ENCODE data around the gene PITPNB. TPM values are rescaled to one million over a fixed set of nuclear protein-coding genes. Genes with fewer than 3 reads are reported as not detected.

The PITPNB gene
- total and polyA plus RNA-seq, 4 experiments from 2014 or later = 68.8 to 88.4 (median 74.4) TPM

- Histone ChIP-seq H3K4me3 (ENCODE audit: low read length in 2 of 2) (no peak overlapping the region), H3K9me3 (ENCODE audit: control insufficient read depth in 1 of 2, low read length in 2 of 2) (no peaks in the 10 kb centered on the region), H3K27me3 (ENCODE audit: insufficient read depth, low read length) (no peaks in the 10 kb centered on the region), H3K4me1 (ENCODE audit: insufficient read depth, low read length) (no peaks in the 10 kb centered on the region), H3K27ac (ENCODE audit: low read depth, low read length) (no peak overlapping the region), H3K36me3 (ENCODE audit: insufficient read depth, low read length) (peaks cover 4% of the 10 kb centered on the region)
- intact Hi-C loops (cut with micrococcal nuclease) = no loop called here
- no peak for DNase-seq
- ChIA-PET CTCF (ENCODE audit: partially characterized antibody) (interaction anchor here (1.8 kb wide), 1 partner anchor 13 kb away, joined by 4 read pairs; no protein-coding TSS in a partner anchor), POLR2A (ENCODE audit: partially characterized antibody) (no interaction called here)
- no peaks in the 10 kb centered on the region for H3K9me3 Mint-ChIP-seq
- no peaks in the 10 kb centered on the region for H3K27me3 Mint-ChIP-seq
- no peak overlapping the region for H3K4me3 Mint-ChIP-seq
- H3K4me1 Mint-ChIP-seq = peaks cover 23 to 50% (median 32%) of the 10 kb centered on the region in 4 donors
- H3K27ac Mint-ChIP-seq = peak overlapping the region in 3 of 7 donors; percentile 18 to 43 (median 40)
- peaks cover 34 to 64% of the 10 kb centered on the region in 2 donors for H3K36me3 Mint-ChIP-seq
These were observed 50.9 kb downstream of the PITPNB start for GRCh38 chr22:27867953-27868731.

- no peak for DNase-seq
- no peak overlapping the region for H3K4me3 ChIP-seq (ENCODE audit: low read length in 2 of 2)
- peaks cover under 1% of the 10 kb centered on the region for H3K36me3 ChIP-seq (ENCODE audit: insufficient read depth, low read length)
- peaks cover 31 to 62% of the 10 kb centered on the region in 2 donors for H3K36me3 Mint-ChIP-seq
- H3K4me1 ChIP-seq (ENCODE audit: insufficient read depth, low read length) = no peaks in the 10 kb centered on the region
- peaks cover 23 to 50% (median 32%) of the 10 kb centered on the region in 4 donors for H3K4me1 Mint-ChIP-seq
- POLR2A ChIA-PET (ENCODE audit: partially characterized antibody) = no interaction called here
- H3K27ac ChIP-seq (ENCODE audit: low read depth, low read length) = no peak overlapping the region
- CTCF ChIA-PET (ENCODE audit: partially characterized antibody) = interaction anchor here (1.8 kb wide), 1 partner anchor 13 kb away, joined by 4 read pairs; no protein-coding TSS in a partner anchor
- H3K27me3 Mint-ChIP-seq = no peaks in the 10 kb centered on the region
- H3K9me3 ChIP-seq (ENCODE audit: control insufficient read depth in 1 of 2, low read length in 2 of 2) = no peaks in the 10 kb centered on the region
- no peaks in the 10 kb centered on the region for H3K9me3 Mint-ChIP-seq
- intact Hi-C loops (cut with micrococcal nuclease) = no loop called here
- peak overlapping the region in 6 of 7 donors; percentile 10 to 76 (median 42) for H3K27ac Mint-ChIP-seq
- H3K4me3 Mint-ChIP-seq = peak overlapping the region in 1 of 8 donors; percentile 35
- H3K27me3 ChIP-seq (ENCODE audit: insufficient read depth, low read length) = no peaks in the 10 kb centered on the region
These were observed 51.7 kb downstream of the PITPNB start for GRCh38 chr22:27867085-27867952.

- ChIA-PET POLR2A (ENCODE audit: partially characterized antibody) (no interaction called here), CTCF (ENCODE audit: partially characterized antibody) (no interaction called here)
- intact Hi-C loops (cut with micrococcal nuclease) = no loop called here
- Histone ChIP-seq H3K27ac (ENCODE audit: low read depth, low read length) (no peak overlapping the region), H3K27me3 (ENCODE audit: insufficient read depth, low read length) (no peaks in the 10 kb centered on the region), H3K36me3 (ENCODE audit: insufficient read depth, low read length) (no peaks in the 10 kb centered on the region), H3K9me3 (ENCODE audit: control insufficient read depth in 1 of 2, low read length in 2 of 2) (no peaks in the 10 kb centered on the region), H3K4me1 (ENCODE audit: insufficient read depth, low read length) (no peaks in the 10 kb centered on the region), H3K4me3 (ENCODE audit: low read length in 2 of 2) (no peak overlapping the region)
- Mint-ChIP-seq H3K27me3 (no peaks in the 10 kb centered on the region), H3K4me1 (peaks cover 19 to 50% (median 32%) of the 10 kb centered on the region in 4 donors), H3K27ac (peak overlapping the region in 3 of 7 donors; percentile 37 to 70 (median 57)), H3K4me3 (no peak overlapping the region), H3K36me3 (peaks cover 27 to 65% of the 10 kb centered on the region in 2 donors), H3K9me3 (no peaks in the 10 kb centered on the region)
- DNase-seq = no peak
These were observed 52.6 kb downstream of the PITPNB start for GRCh38 chr22:27866135-27867084.

GRCh38 chr22:27865496-27865895 lies 53.6 kb downstream of the PITPNB start:
- CTCF ChIA-PET (ENCODE audit: partially characterized antibody) = no interaction called here
- no peak overlapping the region for H3K4me3 Mint-ChIP-seq
- POLR2A ChIA-PET (ENCODE audit: partially characterized antibody) = no interaction called here

GRCh38 chr22:27863556-27863955 lies 55.5 kb downstream of the PITPNB start:
- CTCF ChIA-PET (ENCODE audit: partially characterized antibody) = interaction anchor here (0.8 kb wide), 1 partner anchor 20 kb away, joined by 3 read pairs; no protein-coding TSS in a partner anchor
- intact Hi-C loops (cut with micrococcal nuclease) = no loop called here
- no peaks in the 10 kb centered on the region for H3K9me3 Mint-ChIP-seq
- no peaks in the 10 kb centered on the region for H3K4me1 ChIP-seq (ENCODE audit: insufficient read depth, low read length)
- H3K4me3 Mint-ChIP-seq = no peak overlapping the region
- no peak for DNase-seq
- POLR2A ChIA-PET (ENCODE audit: partially characterized antibody) = interaction anchor here (1.2 kb wide), 1 partner anchor 56 kb away, joined by 4 read pairs; the partner anchor contains the start of gene PITPNB
- H3K27ac ChIP-seq (ENCODE audit: low read depth, low read length) = no peak overlapping the region
- no peaks in the 10 kb centered on the region for H3K27me3 ChIP-seq (ENCODE audit: insufficient read depth, low read length)
- peaks cover 9% of the 10 kb centered on the region for H3K36me3 ChIP-seq (ENCODE audit: insufficient read depth, low read length)
- H3K36me3 Mint-ChIP-seq = peaks cover 35 to 62% of the 10 kb centered on the region in 2 donors
- peak overlapping the region in 1 of 7 donors; percentile 14 for H3K27ac Mint-ChIP-seq
- H3K9me3 ChIP-seq (ENCODE audit: control insufficient read depth in 1 of 2, low read length in 2 of 2) = no peaks in the 10 kb centered on the region
- peaks cover 8 to 29% (median 16%) of the 10 kb centered on the region in 4 donors for H3K4me1 Mint-ChIP-seq
- no peak overlapping the region for H3K4me3 ChIP-seq (ENCODE audit: low read length in 2 of 2)
- H3K27me3 Mint-ChIP-seq = no peaks in the 10 kb centered on the region

More at GRCh38 chr22:27865496-27865895, 53.6 kb downstream of the PITPNB start:
- no peak for DNase-seq
- no peaks in the 10 kb centered on the region for H3K9me3 Mint-ChIP-seq
- H3K27me3 ChIP-seq (ENCODE audit: insufficient read depth, low read length) = no peaks in the 10 kb centered on the region
- peaks cover 18 to 46% (median 30%) of the 10 kb centered on the region in 4 donors for H3K4me1 Mint-ChIP-seq
- no peaks in the 10 kb centered on the region for H3K27me3 Mint-ChIP-seq
- H3K4me3 ChIP-seq (ENCODE audit: low read length in 2 of 2) = no peak overlapping the region
- H3K36me3 ChIP-seq (ENCODE audit: insufficient read depth, low read length) = no peaks in the 10 kb centered on the region
- no peaks in the 10 kb centered on the region for H3K9me3 ChIP-seq (ENCODE audit: control insufficient read depth in 1 of 2, low read length in 2 of 2)
- intact Hi-C loops (cut with micrococcal nuclease) = no loop called here
- no peak overlapping the region for H3K27ac ChIP-seq (ENCODE audit: low read depth, low read length)
- H3K4me1 ChIP-seq (ENCODE audit: insufficient read depth, low read length) = no peaks in the 10 kb centered on the region
- peaks cover 26 to 61% of the 10 kb centered on the region in 2 donors for H3K36me3 Mint-ChIP-seq
- peak overlapping the region in 2 of 7 donors; percentile 46 to 57 for H3K27ac Mint-ChIP-seq

GRCh38 chr22:27863001-27863400 lies 56.1 kb downstream of the PITPNB start:
- no peak overlapping the region for H3K4me3 ChIP-seq (ENCODE audit: low read length in 2 of 2)
- no peaks in the 10 kb centered on the region for H3K27me3 ChIP-seq (ENCODE audit: insufficient read depth, low read length)
- Mint-ChIP-seq H3K4me1 (peaks cover 5 to 24% (median 11%) of the 10 kb centered on the region in 4 donors), H3K9me3 (no peaks in the 10 kb centered on the region), H3K27me3 (no peaks in the 10 kb centered on the region), H3K4me3 (no peak overlapping the region), H3K27ac (no peak overlapping the region), H3K36me3 (peaks cover 41 to 63% of the 10 kb centered on the region in 2 donors)
- H3K27ac ChIP-seq (ENCODE audit: low read depth, low read length) = no peak overlapping the region
- ChIA-PET POLR2A (ENCODE audit: partially characterized antibody) (interaction anchor here (1.2 kb wide), 1 partner anchor 56 kb away, joined by 4 read pairs; the partner anchor contains the start of gene PITPNB), CTCF (ENCODE audit: partially characterized antibody) (interaction anchor here (1.3 kb wide), 1 partner anchor 12 kb away, joined by 3 read pairs; no protein-coding TSS in a partner anchor)
- intact Hi-C loops (cut with micrococcal nuclease) = no loop called here
- no peak for DNase-seq
- peaks cover 12% of the 10 kb centered on the region for H3K36me3 ChIP-seq (ENCODE audit: insufficient read depth, low read length)
- no peaks in the 10 kb centered on the region for H3K9me3 ChIP-seq (ENCODE audit: control insufficient read depth in 1 of 2, low read length in 2 of 2)
- H3K4me1 ChIP-seq (ENCODE audit: insufficient read depth, low read length) = no peaks in the 10 kb centered on the region
